Neural progenitor cell (in vitro differentiated cells): ENCODE results near the gene SLIT2.

Experiments
- CTCF ChIP-seq: fragments of 200-600 bp; sonication (generic); IDR thresholded peaks from 2 replicates; pipeline ENCODE4 v1.5.1; 2017; ENCODE audit warnings: antibody characterized with exemption, mild to moderate bottlenecking
- EZH2phosphoT487 ChIP-seq: fragments of 200-600 bp; sonication (generic); IDR thresholded peaks from 2 replicates; pipeline ENCODE4 v1.6.1; 2017; ENCODE audit warnings: antibody characterized with exemption

- no peak for TF ChIP-seq CTCF
- no peak for TF ChIP-seq EZH2phosphoT487
Measured at GRCh38 chr4:20253735-20254409, 2.2 kb downstream of the SLIT2 start.
